ENCODE data around the gene ABCC8. TPM values are rescaled to one million over a fixed set of nuclear protein-coding genes. Genes with fewer than 3 reads are reported as not detected.
A peak's percentile ranks its signal among the peaks of the same experiment; 100 is the strongest.

Gene ABCC8
- total RNA-seq, 1 experiment from 2014 or later = 2.4 TPM

GRCh38 chr11:17504330-17505107 lies 27.9 kb upstream of the ABCC8 start:
- H4K5ac ChIP-seq (ENCODE audit: insufficient read length, low read depth, low read length) = no peak overlapping the region
- H2AFZ ChIP-seq (ENCODE audit: low read length) = no peak overlapping the region
- no peak overlapping the region for H3T11ph ChIP-seq (ENCODE audit: low read length)
- peak; percentile 97 for TF ChIP-seq CTCF (conservative IDR thresholded peaks at IDR 0.05)
- no peak overlapping the region for H3K56ac ChIP-seq (ENCODE audit: insufficient read length, low read depth, low read length)
- H4K91ac ChIP-seq (ENCODE audit: insufficient read length, low read depth, low read length) = no peak overlapping the region
- H2BK15ac ChIP-seq (ENCODE audit: low read depth, low read length) = no peak overlapping the region
- H2BK5ac ChIP-seq (ENCODE audit: insufficient read length, low read length) = no peak overlapping the region
- no peak overlapping the region for H3K9ac ChIP-seq (ENCODE audit: extremely low read depth, insufficient read length, low read length)
- H2BK12ac ChIP-seq (ENCODE audit: insufficient read length, low read depth, low read length) = no peak overlapping the region
- H3K23ac ChIP-seq (ENCODE audit: insufficient read length, low read depth, low read length) = no peak overlapping the region
- H2AK5ac ChIP-seq (ENCODE audit: insufficient read length, low read length) = no peak overlapping the region
- no CpG with 5 or more reads among the region's 9 CpGs for WGBS (ENCODE audit: extremely low coverage, insufficient read length, low lambda C conversion rate)
- H3K9me3 ChIP-seq (ENCODE audit: control insufficient read depth, low read depth, low read length) = no peaks in the 10 kb centered on the region
- no peak overlapping the region for H4K8ac ChIP-seq (replicated peaks; ENCODE audit: insufficient read length, low read depth, low read length)
- H3K9me3 Mint-ChIP-seq = no peaks in the 10 kb centered on the region
- H3K27me3 ChIP-seq (ENCODE audit: insufficient read depth, low read length) = no peaks in the 10 kb centered on the region
- no peak overlapping the region for H3K4ac ChIP-seq (ENCODE audit: low read depth, low read length)
- H3K27me3 Mint-ChIP-seq (ENCODE audit: low read depth) = peaks cover 18% of the 10 kb centered on the region
- no peak overlapping the region for H3K18ac ChIP-seq (ENCODE audit: insufficient read length, low read depth, low read length)
- no peak overlapping the region for H2BK20ac ChIP-seq (ENCODE audit: low read depth, low read length, poor library complexity, severe bottlenecking)
- no peak overlapping the region for H3K27ac Mint-ChIP-seq
- no peak overlapping the region for H3K27ac ChIP-seq (ENCODE audit: insufficient read length, low read depth, low read length)
- H2BK120ac ChIP-seq (ENCODE audit: low read depth, low read length, poor library complexity, severe bottlenecking) = no peak overlapping the region
- no peak overlapping the region for H3K4me3 Mint-ChIP-seq
- H3K4me1 ChIP-seq (ENCODE audit: insufficient read depth, low read length) = no peaks in the 10 kb centered on the region
- H3K4me2 ChIP-seq (ENCODE audit: insufficient read depth, insufficient read length, low read length) = no peak overlapping the region
- H3K36me3 Mint-ChIP-seq (ENCODE audit: insufficient read depth in 1 of 3, low read depth in 3 of 3) = no peaks in the 10 kb centered on the region
- H3K4me1 Mint-ChIP-seq = peaks cover 0 to 5% of the 10 kb centered on the region in 2 experiments; a peak in 2 of 4 replicates
- peak; percentile 72 for DNase-seq
- H3K23me2 ChIP-seq (ENCODE audit: insufficient read length, low read depth, low read length, poor library complexity, severe bottlenecking) = no peaks in the 10 kb centered on the region
- no peaks in the 10 kb centered on the region for H3K79me2 ChIP-seq (ENCODE audit: insufficient read depth, low read length)
- no peak overlapping the region for H3K14ac ChIP-seq (ENCODE audit: insufficient read depth, low read length)
- no peaks in the 10 kb centered on the region for H4K20me1 ChIP-seq (ENCODE audit: control insufficient read depth, insufficient read depth, insufficient read length)
- H3K79me1 ChIP-seq (ENCODE audit: insufficient read depth, low read depth, low read length, poor library complexity, severe bottlenecking) = no peaks in the 10 kb centered on the region

Measured in H9 (cell line).